Progenitor cell of endocrine pancreas (in vitro differentiated cells): ENCODE data around the gene HPCAL4. TPM values are rescaled to one million over a fixed set of nuclear protein-coding genes. Genes with fewer than 3 reads are reported as not detected.
A peak's percentile ranks its signal among the peaks of the same experiment; 100 is the strongest.

Experiments
- DNase-seq: peaks from one replicate; pipeline ENCODE4 v3.0.0; 2021; ENCODE audit warnings: low spot score; ENCODE audit not compliant: unreplicated experiment
- H3K27ac Mint-ChIP-seq: 2 replicates; pipeline ENCODE4 v1.8.0; 2021; ENCODE audit warnings: mild to moderate bottlenecking, moderate library complexity, mixed read lengths
- H3K27me3 Mint-ChIP-seq: 2 replicates; pipeline ENCODE4 v1.8.0; 2021; ENCODE audit warnings: mixed read lengths
- H3K36me3 Mint-ChIP-seq: 2 replicates; pipeline ENCODE4 v1.8.0; 2022; ENCODE audit warnings: mixed read lengths; ENCODE audit not compliant: insufficient read depth
- H3K4me1 Mint-ChIP-seq: 2 replicates; pipeline ENCODE4 v1.8.0; 2021; ENCODE audit warnings: low read depth, mixed read lengths
- H3K4me3 Mint-ChIP-seq: 2 replicates; pipeline ENCODE4 v1.8.0; 2021; ENCODE audit warnings: low read depth, mild to moderate bottlenecking, moderate library complexity, mixed read lengths
- H3K9me3 Mint-ChIP-seq: 2 replicates; pipeline ENCODE4 v1.8.0; 2021; ENCODE audit warnings: low read depth, mixed read lengths
- long read RNA-seq: library from polyadenylated mRNA; unstranded; transcript quantifications from one replicate; pipeline ENCODE4 v2.0.0, GENCODE V29; 2020
- total RNA-seq: library from RNA; stranded (reverse); gene quantifications from 2 replicates; pipeline ENCODE4 v1.2.1, GENCODE V29; 2021
- TF ChIP-seq, protein P1 (sequence below): fragments of 200-600 bp; sonication (generic); IDR thresholded peaks from one replicate; pipeline ENCODE4 v1.5.0; 2021; ENCODE audit warnings: antibody characterized with exemption, mild to moderate bottlenecking; ENCODE audit not compliant: unreplicated experiment

HPCAL4 gene
- not detected in 2 replicates for total RNA-seq
- long read RNA-seq, result 0 reads

DNA sequence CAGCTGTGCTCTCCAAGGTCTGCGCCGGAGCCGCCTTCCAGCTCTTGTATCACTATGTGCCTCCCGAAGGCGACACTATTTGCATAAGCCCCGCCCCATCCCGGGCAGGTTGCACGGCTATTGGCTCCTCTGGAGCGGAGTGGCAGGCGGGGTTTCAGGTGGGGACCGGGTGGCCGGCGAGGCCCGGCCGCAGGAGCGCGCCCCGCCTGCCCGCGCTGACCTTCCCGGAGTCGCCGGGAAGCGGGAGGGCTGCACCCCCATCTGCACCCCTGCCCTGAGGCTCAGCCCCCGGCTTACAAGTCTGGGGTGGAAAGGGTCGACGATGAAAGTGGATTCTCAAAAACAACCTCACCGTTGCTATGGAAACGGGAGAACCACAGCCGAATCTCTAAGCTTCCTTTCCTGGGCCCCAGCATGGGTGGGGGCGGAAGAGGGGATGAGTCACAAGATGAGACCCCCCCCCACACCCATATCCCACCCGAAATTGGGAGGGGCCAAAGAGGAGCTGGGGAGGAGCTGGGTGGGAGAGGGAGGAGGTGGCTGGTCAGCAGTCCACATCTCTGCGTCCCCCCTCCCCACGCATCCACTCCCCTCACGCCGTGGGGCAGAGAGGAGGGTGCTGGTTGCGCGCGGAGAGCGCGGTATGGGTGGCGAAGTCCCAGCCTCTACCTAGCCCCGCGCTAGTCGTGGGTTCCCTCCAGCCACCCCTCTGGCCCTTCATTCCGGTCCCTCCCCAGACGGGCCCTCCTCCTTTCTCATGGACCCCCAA is at the start of gene HPCAL4:
TSS of gene HPCAL4 (minus strand) at position 51 of the 769 bp plus-strand sequence. CDS start 6,830 bp downstream, outside the sequence.
- no peaks in the 10 kb centered on the region for H3K9me3 Mint-ChIP-seq
- H3K4me1 Mint-ChIP-seq, result peaks cover 3% of the 10 kb centered on the region
- peak; percentile 93 for DNase-seq
- no peak within 1 kb of the TSS for H3K27ac Mint-ChIP-seq
- H3K4me3 Mint-ChIP-seq, result peak within 1 kb of the TSS; percentile 42
- H3K27me3 Mint-ChIP-seq, result peaks cover 86% of the 10 kb centered on the region
- H3K36me3 Mint-ChIP-seq, result no peaks in the 10 kb centered on the region
- TF ChIP-seq, protein P1, sequence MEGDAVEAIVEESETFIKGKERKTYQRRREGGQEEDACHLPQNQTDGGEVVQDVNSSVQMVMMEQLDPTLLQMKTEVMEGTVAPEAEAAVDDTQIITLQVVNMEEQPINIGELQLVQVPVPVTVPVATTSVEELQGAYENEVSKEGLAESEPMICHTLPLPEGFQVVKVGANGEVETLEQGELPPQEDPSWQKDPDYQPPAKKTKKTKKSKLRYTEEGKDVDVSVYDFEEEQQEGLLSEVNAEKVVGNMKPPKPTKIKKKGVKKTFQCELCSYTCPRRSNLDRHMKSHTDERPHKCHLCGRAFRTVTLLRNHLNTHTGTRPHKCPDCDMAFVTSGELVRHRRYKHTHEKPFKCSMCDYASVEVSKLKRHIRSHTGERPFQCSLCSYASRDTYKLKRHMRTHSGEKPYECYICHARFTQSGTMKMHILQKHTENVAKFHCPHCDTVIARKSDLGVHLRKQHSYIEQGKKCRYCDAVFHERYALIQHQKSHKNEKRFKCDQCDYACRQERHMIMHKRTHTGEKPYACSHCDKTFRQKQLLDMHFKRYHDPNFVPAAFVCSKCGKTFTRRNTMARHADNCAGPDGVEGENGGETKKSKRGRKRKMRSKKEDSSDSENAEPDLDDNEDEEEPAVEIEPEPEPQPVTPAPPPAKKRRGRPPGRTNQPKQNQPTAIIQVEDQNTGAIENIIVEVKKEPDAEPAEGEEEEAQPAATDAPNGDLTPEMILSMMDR, result no peak

DNA sequence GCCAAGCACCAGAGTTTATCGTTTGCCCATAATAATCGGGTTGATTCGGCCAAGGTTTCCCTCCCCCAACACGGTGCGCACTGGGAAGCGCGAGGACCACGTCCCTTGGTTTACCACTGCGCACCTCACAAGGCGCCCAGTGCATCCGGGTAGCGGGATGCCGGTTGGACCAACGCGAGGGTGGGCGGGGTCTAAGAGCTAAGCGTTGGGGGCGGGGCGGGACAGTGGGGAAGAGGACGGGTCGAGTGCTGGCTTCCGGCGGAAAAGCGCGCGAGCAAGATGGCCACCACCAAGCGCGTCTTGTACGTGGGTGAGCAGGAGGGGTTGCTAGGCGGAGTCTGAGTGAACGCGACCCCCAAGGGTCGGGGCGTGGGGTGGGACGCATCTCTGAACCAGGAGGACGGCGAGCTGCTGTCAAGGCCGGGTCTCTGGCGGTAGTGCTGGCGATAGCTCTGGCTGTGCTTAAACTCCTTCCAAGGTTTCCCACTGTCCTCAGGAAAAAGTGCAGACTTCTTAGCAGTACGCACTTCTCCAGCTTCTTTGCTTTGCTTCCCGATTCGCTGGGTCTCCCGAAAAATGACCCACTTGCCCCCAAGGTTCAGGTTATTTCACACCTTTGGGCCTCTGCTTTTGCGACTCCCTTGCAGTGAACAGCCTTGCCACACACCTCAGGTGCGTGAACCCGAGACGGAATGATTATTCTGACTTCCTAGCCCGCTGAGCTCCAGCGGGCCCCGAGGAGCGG is 47.6 kb upstream of the HPCAL4 start, which contains the start of gene PPIE:
TSS of gene PPIE (plus strand) at position 261 of the 745 bp plus-strand sequence. CDS start at position 280, 19 bp downstream.
- H3K27ac Mint-ChIP-seq, result peak within 1 kb of the TSS; percentile 93
- TF ChIP-seq, protein P1, result no peak

GRCh38 chr1:39737546-39738169 is 46.4 kb upstream of the HPCAL4 start:
- Mint-ChIP-seq H3K36me3 (peaks cover 14% of the 10 kb centered on the region), H3K27me3 (peaks cover 44% of the 10 kb centered on the region), H3K4me1 (peaks cover 22% of the 10 kb centered on the region), H3K9me3 (no peaks in the 10 kb centered on the region), H3K27ac (no peak overlapping the region), H3K4me3 (no peak overlapping the region)
- no peak for DNase-seq
- TF ChIP-seq, protein P1, result no peak

More for the DNA sequence above, 47.6 kb upstream of the HPCAL4 start, which contains the start of gene PPIE:
- peaks cover 34% of the 10 kb centered on the region for H3K27me3 Mint-ChIP-seq
- H3K36me3 Mint-ChIP-seq, result peaks cover 20% of the 10 kb centered on the region
- H3K4me3 Mint-ChIP-seq, result peak within 1 kb of the TSS; percentile 91
- peak; percentile 73 for DNase-seq
- H3K4me1 Mint-ChIP-seq, result peaks cover 20% of the 10 kb centered on the region
- no peaks in the 10 kb centered on the region for H3K9me3 Mint-ChIP-seq

GRCh38 chr1:39735731-39736130 is 44.5 kb upstream of the HPCAL4 start:
- TF ChIP-seq, protein P1, result no peak
- Mint-ChIP-seq H3K4me1 (peaks cover 14% of the 10 kb centered on the region), H3K4me3 (no peak overlapping the region), H3K27me3 (peaks cover 53% of the 10 kb centered on the region), H3K9me3 (no peaks in the 10 kb centered on the region), H3K27ac (no peak overlapping the region), H3K36me3 (peaks cover 2% of the 10 kb centered on the region)
- DNase-seq, result no peak

DNA sequence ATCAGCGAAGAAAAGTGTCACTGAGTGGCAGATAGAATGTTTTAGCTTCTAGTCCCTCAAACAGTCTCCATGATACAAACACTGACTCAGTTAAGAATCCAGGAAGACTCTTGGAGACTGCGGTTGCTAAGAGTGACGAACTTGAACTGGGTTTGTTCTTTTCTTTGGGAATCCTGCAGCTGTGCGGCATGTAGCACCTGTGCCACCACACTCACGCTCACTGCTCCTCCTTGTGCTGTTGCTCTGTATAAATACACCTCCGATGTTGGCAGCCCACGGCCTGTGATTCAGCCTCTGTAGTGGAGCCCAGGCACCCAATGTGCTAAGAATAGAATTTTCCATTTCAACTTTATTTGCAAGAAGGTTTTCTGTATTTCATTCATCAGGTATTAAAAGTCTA is 41.9 kb upstream of the HPCAL4 start:
- Mint-ChIP-seq H3K4me3 (no peak overlapping the region), H3K4me1 (peaks cover 4% of the 10 kb centered on the region), H3K9me3 (no peaks in the 10 kb centered on the region), H3K27me3 (peaks cover 79% of the 10 kb centered on the region), H3K27ac (no peak overlapping the region), H3K36me3 (no peaks in the 10 kb centered on the region)
- DNase-seq, result no peak
- TF ChIP-seq, protein P1, result no peak
